HepG2 (cell line): ENCODE results near the gene TMEM45A.
"Not testable (repeated sequence)": the region's sequence is repeated elsewhere in the genome, so short reads cannot be mapped to it uniquely, and the experiment has no call there.

Experiments used
- CTCF ChIP-seq: sonication (generic); formaldehyde crosslinking; IDR thresholded peaks from 2 replicates; pipeline ENCODE4 v1.5.0; 2020; ENCODE audit warnings: mild to moderate bottlenecking, missing genetic modification reagents, moderate library complexity
- ETV6 ChIP-seq: sonication (generic); formaldehyde crosslinking; conservative IDR thresholded peaks from 2 replicates; pipeline ENCODE4 v1.4.0; 2020; ENCODE audit warnings: missing genetic modification reagents
- GZF1 ChIP-seq: sonication (generic); formaldehyde crosslinking; IDR thresholded peaks from 2 replicates; pipeline ENCODE4 v1.5.1; 2020; ENCODE audit warnings: mild to moderate bottlenecking, missing genetic modification reagents
- HOXA7 ChIP-seq: sonication (generic); formaldehyde crosslinking; IDR thresholded peaks from 2 replicates; pipeline ENCODE4 v1.8.1; 2022; ENCODE audit warnings: mild to moderate bottlenecking, missing genetic modification reagents, moderate library complexity
- MIER3 ChIP-seq: IDR thresholded peaks from 2 replicates; pipeline ENCODE4 v1.6.1; 2016; ENCODE audit warnings: missing compliant biosample characterization, borderline replicate concordance
- PLRG1 ChIP-seq: fragments of 450-650 bp; conservative IDR thresholded peaks from 2 replicates; pipeline ENCODE4 v1.6.1; 2016
- SMAD1 ChIP-seq: sonication (generic); formaldehyde crosslinking; IDR thresholded peaks from 2 replicates; pipeline ENCODE4 v1.4.0; 2020; ENCODE audit warnings: missing genetic modification reagents, low read depth, mild to moderate bottlenecking, borderline replicate concordance
- SP1 ChIP-seq, 2 experiments: fragments of 450-650 bp in 1 of 2; sonication (generic) in 1 of 2; formaldehyde crosslinking in 1 of 2; IDR thresholded peaks; 2 replicates each; pipeline versions ENCODE4 v1.4.0 to v1.6.1; 2016 to 2020; ENCODE audit warnings: missing genetic modification reagents in 1 of 2
- THAP8 ChIP-seq: sonication (generic); formaldehyde crosslinking; IDR thresholded peaks from 2 replicates; pipeline ENCODE4 v1.5.1; 2020; ENCODE audit warnings: missing genetic modification reagents, mild to moderate bottlenecking, borderline replicate concordance
- ZBTB10 ChIP-seq: sonication (generic); formaldehyde crosslinking; IDR thresholded peaks from 2 replicates; pipeline ENCODE4 v1.4.0; 2020; ENCODE audit warnings: missing genetic modification reagents, borderline replicate concordance
- ZNF326 ChIP-seq: sonication (generic); formaldehyde crosslinking; IDR thresholded peaks from 2 replicates; pipeline ENCODE4 v1.4.0; 2020; ENCODE audit warnings: missing genetic modification reagents, borderline replicate concordance
- ZNF772 ChIP-seq: sonication (generic); formaldehyde crosslinking; IDR thresholded peaks from 2 replicates; pipeline ENCODE4 v1.5.0; 2020; ENCODE audit warnings: mild to moderate bottlenecking, missing genetic modification reagents

- TF ChIP-seq MIER3 (CRISPR knock-in tag); PLRG1; ETV6 (CRISPR knock-in tag); ZNF772 (CRISPR knock-in tag); CTCF (CRISPR knock-in tag); SP1 (IDR thresholded peaks at IDR 0.05); SP1 (CRISPR knock-in tag; IDR thresholded peaks at IDR 0.05); ZNF326; ZBTB10 (CRISPR knock-in tag); THAP8 (CRISPR knock-in tag); HOXA7 (CRISPR knock-in tag); SMAD1 (CRISPR knock-in tag); GZF1 (CRISPR knock-in tag): not testable (repeated sequence)
These were observed 49.0 kb downstream of the TMEM45A start for GRCh38 chr3:100541428-100541827.
